TTC549 (cell line): Measurements from ENCODE around the gene TPSD1.
"Not testable (repeated sequence)": the region's sequence is repeated elsewhere in the genome, so short reads cannot be mapped to it uniquely, and the experiment has no call there.

Source experiments
- FAIRE-seq: peaks from 2 replicates; lab custom pipeline; 2012; peaks lifted over from hg19 to GRCh38; lab: Jason Lieb, UNC

Gene TPSD1

DNA sequence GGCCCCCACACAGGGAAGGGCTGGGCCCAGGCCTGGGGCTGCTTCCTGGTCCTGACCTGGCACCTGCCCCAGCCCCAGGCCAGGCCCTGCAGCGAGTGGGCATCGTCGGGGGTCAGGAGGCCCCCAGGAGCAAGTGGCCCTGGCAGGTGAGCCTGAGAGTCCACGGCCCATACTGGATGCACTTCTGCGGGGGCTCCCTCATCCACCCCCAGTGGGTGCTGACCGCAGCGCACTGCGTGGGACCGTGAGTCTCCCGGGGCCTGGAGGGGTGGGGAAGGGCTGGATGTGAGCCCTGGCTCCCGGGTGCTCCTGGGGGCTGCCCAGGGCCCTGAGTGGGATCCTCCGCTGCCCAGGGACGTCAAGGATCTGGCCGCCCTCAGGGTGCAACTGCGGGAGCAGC lies 14.8 kb upstream of the TPSD1 start:
- not testable (repeated sequence) for FAIRE-seq

DNA sequence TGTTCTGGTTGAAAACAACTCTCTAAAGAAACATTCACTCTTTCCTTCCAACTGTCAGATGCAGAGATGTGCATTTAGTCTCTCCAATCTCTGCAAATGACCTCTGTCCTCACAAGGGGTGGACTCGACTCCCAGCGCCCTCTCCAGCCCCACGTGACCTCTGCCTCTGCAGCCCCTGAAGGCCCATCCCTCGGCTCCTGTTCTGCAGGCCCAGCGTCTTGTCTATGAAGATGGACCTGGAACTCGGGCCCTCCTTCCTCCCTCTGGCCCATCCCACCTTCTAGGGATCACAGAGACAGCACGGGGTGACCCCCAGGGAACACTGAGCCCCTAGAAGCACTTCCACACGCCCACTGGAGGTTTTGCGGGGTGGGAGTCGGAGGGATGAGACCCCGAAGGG lies 12.5 kb upstream of the TPSD1 start:
- not testable (repeated sequence) for FAIRE-seq

DNA sequence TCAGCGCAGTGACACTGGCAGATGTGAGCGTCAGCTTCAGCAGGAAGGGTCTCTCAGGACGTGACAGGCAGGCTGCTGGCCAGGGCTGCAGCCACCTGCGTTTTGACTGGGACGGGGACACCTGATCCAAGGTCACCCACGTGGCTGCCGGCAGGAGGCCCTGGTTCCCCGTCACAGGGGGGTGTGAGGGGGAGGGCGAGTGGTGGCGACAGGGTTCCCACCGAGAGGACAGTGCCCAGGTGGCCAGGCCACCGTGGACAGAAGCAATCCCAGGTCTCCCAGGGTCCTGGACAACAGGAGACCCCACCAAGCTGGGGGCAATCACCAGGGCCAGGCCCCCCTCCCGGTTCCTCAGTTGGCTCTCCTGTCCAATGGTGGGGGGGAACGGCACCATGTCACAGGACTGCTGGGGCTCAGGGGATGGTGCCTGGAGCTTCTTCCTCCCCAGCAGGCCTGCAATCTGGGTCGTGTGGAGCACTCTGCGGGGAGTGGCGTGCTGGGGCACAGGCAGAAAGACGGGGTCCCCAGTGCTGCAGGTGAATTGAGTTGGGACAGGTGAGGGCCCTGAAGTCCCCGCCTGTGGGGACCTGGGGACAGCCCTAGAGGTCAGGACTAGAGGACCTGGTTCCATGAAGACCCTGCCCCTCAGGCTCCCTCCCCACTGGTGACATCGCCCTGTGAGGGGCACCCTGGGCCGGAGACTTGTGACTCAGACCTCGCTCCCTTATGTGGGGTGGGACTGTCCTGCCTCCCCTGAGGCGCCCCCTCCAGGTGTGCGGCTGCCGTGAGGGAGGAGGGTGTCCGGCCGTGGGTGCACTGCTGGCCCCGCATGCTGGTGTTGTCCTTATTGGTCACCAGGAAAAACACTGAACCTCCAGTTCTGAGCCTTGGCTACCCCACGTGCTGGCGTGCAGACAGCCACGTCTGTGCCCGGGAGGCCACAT lies 11.7 kb upstream of the TPSD1 start:
- FAIRE-seq = not testable (repeated sequence)

DNA sequence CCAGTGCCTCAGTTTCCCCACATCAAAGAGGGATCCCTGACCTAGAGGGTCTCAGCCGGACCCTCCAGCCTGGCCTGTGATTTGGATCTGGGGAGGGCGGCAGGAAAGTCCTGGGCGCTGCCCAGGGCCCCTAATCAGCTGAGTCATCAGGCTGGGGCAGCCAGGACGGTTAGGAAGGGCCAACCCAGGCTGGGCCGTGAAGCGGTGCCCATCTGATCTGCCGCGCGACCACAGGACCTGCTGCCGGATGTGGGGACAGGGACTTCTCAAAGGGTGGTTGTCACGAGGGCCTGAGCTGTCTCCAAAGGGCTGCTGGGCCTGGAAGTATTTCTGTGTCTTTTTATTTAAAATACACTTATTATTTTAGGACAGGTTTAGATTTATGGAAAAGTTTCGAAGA lies 11.0 kb upstream of the TPSD1 start:
- no peak for FAIRE-seq

DNA sequence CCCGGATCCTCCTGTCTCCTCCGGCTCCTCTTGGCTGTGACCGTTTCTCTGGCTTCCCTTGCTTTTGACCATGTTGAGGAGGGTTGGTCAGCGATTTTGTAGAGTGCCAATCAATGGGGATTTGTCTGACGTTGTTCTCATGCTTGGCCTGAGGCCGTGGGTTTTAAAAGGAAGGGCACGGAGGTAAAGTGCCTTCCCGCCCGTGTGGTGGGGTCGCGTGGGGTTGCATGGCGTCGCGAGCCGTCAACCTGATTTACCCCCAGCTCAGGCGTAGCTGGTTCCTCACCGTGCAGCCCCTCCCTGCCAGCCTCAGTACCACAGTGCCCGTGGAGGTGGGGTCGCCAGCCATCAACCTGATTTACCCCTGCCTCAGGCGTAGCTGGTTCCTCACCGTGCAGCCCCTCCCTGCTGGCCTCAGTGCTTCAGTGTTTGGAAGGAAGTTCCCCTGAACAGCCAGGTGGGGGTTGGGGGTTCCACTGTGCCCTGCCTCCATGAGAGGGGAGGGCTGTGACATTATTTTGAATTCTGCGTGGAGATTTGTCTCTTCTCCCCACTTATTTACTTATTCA lies 10.3 kb upstream of the TPSD1 start:
- no peak for FAIRE-seq

DNA sequence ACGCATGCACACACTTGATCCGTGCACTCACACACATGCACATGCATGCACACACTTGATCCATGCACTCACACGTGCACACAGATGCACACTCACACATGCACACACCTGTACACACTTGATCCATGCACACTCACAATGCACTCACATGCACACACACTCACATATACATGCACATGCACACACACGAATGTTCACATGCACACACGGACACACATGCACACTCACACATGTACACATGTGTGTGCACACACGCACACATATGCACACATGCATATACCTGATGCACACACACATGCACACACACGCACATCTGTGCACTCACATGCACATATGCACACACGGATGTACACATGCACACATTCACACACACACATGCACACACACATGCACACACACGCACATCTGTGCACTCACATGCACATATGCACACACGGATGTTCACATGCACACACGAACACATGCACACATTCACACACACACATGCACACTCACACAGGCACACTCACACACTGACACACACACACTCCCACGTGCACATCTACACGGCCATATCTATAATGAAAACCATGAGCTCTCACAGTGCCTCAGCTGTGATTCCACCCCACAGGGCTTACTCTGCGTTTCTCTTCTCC lies 7.8 kb upstream of the TPSD1 start:
- not testable (repeated sequence) for FAIRE-seq

DNA sequence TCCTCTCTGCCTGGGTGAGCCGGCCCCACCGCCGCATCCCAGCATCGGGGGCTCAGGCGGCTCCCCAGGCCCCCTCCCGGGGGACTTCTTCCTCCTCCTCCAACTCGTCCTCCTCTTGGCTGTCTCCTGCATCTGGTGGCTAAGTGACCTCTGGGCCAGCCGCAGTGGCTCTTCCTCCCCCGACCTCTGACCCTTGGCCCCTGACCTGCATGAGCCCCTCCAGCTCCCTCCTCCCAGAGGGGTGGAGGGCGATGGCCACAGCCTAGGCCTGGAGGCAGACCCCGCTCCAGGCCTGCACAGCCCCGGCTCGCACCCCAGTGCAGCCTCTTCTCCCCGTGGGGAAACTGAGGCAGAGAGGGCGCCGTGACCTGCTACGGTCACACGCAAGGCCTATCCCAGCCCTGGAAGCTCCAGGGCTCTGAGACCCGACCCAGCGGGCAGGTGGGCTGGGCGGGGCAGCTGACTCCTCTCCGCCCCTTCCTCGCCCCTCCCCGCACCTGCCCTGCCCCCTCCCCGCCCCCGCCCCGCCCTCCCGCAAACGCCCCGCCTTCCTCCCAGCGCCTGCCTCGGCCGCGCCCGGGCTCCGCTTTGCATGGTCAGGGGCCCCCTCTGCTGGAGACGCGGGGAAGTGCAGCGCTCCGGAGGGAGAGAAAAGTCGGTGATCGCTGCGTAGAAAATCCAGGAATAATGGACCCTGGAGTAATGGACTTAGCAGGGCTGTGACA lies 6.7 kb upstream of the TPSD1 start:
- not testable (repeated sequence) for FAIRE-seq

DNA sequence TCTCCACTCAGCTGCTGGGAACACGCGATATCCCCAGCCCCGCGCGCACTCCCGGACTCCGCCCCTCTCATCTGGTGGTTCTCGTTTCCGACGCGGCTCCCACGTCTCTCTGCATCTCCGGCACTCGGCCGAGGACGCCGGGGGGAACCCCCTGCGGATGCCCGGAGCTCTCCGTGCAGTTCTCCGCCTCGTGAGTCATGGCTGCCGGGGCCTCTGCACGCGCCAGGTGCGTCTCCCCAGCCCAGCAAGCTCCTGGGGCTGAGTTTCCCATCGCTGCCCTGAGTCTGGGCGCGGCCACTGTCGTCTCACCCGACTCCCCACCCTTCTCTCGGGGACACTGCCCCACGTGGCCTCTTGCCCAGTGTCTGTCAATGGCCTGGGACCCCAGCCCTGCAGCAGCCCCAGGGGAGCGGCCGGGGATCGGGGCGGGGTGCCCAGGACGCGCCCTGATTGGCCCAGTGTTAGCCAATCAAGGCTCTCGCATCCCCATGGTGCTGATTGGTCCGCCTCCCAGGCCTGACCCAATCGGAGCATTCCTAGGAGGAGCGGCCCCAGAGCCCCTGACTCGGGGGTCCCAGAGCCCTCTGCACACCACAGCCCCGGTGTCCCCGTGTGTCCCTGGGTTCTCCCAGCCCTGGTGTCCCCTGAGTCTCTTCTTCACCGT lies 2.0 kb upstream of the TPSD1 start:
- not testable (repeated sequence) for FAIRE-seq

DNA sequence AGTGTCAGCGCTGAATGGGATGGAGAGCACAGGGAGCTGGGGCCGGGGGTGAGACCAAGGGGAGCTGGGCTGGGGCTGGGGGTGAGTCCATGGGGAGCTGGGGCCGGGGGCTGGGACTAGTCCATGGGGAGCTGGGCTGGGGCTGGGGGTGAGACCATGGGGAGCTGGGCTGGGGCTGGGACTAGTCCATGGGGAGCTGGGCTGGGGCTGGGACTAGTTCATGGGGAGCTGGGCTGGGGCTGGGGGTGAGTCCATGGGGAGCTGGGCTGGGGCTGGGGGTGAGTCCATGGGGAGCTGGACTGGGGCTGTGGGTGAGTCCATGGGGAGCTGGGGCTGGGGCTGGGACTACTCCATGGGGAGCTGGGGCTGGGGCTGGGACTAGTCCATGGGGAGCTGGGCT lies 1.0 kb upstream of the TPSD1 start:
- FAIRE-seq = not testable (repeated sequence)

DNA sequence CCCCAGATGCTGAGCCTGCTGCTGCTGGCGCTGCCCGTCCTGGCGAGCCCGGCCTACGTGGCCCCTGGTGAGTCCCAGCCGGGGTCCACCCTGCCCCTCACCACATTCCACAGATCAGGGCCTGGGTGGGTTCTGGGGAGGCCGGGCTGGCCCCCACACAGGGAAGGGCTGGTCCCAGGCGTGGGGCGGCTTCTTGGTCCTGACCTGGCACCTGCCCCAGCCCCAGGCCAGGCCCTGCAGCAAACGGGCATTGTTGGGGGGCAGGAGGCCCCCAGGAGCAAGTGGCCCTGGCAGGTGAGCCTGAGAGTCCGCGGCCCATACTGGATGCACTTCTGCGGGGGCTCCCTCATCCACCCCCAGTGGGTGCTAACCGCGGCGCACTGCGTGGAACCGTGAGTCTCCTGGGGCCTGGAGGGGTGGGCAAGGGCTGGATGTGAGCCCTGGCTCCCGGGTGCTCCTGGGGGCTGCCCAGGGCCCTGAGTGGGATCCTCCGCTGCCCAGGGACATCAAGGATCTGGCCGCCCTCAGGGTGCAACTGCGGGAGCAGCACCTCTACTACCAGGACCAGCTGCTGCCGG lies 516 bp downstream of the TPSD1 start:
- FAIRE-seq = not testable (repeated sequence)

DNA sequence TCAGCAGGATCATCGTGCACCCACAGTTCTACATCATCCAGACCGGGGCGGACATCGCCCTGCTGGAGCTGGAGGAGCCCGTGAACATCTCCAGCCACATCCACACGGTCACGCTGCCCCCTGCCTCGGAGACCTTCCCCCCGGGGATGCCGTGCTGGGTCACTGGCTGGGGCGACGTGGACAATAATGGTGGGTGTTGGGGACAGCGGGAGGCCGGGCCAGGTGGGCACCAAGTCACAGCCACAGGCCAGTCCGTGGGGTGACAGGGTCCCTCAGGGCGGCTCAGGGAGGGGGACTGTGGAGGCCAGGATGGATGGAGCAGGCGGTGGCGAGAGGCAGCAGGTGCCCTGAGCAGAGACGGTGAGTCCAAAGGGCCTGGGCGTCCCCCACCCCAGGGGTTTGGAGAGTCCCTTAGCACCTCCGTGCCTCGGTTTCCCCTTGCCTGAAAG lies 1.0 kb downstream of the TPSD1 start:
- no peak for FAIRE-seq

DNA sequence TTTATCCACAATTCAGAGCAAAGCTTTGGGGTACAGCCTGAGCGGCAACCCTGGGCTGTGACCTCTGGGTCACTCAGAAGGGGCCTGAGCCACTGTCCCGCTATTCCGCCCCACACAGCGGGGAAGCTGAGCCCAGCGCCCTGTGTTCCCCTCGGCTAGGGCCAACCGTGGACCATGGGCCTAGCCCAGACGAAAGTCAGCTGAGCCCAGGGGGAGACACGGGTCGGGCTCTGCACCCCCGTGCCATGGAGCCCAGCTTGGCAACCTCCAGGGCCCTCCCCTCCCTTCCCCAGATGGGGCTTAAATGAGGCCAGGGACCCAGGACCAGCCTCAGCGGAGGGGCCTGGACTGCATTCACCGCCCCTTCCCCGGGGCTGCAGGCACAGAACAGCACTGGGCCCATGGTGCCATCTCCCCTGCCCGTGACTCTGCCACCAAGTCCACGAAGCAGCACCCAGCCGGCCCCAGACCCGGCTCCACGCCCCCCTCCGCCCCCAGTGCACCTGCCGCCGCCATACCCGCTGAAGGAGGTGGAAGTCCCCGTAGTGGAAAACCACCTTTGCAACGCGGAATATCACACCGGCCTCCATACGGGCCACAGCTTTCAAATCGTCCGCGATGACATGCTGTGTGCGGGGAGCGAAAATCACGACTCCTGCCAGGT lies 1.8 kb downstream of the TPSD1 start:
- no peak for FAIRE-seq

DNA sequence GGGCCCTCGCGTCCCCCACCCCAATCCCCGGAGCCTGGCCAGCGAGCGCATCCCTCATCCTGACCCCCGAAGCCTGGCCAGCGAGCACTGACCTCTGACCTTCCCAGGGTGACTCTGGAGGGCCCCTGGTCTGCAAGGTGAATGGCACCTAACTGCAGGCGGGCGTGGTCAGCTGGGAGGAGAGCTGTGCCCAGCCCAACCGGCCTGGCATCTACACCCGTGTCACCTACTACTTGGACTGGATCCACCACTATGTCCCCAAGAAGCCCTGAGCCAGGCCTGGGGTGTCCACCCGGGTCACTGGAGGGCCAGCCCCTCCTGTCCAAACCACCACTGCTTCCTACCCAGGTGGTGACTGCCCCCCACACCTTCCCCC lies 2.3 kb downstream of the TPSD1 start:
- no peak for FAIRE-seq

DNA sequence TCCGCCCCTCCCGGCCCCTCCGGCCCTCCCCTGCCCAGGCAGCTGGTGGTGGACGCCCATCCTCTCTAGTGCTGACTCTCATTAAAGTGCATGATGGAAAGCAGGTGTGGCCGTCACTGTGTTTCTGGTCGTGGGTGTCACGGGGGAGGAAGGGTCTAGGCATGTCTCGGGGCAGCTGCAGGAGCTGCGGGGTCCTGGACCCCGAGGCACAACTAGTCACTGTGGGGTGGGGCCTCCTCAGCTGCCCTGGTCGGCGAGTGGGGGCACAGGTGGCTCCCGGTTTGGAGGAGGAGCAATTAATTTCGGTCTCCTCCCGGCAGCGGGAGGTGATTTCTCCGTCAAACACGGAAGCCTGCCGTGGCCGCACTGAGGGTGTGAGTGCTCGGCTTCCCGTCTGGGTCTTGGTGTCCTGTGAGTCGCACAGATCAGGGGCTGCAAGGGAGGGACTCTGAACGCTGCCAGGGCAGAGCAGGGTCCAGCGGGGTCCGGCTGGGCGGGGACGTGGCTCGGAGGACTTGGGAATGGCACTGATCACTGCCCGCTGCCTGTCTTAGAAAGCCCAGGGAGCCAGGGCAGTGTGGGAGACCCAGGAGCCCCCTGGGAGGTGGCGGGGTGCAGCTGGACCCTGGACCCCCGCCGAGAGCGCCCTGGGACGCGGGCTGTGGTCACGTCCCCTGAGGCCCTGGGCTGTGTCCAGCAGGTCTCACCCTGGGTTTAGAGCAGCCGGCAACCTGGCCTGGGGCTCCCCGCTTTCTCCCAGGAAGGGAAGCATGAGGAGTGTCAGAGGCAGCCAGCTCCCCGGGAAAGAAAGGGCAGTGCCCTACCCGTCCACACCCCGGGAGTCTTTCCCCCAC lies 3.3 kb downstream of the TPSD1 start:
- no peak for FAIRE-seq

DNA sequence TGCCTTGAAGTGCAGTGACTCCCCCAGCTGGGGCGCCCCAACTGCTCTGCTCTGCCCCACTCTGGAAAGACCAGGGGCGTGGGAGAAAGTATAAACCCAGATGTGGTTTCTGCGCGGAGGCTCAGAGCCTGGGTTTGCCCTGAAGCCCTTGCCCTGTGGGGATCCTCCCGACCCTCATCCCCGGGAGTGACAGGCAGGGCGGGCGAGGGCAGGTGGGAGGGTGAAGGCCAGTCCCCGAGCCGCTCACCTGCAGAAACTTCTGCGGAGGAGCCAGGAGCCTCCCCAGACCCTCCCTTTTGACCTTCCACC lies 3.8 kb downstream of the TPSD1 start:
- FAIRE-seq = no peak

DNA sequence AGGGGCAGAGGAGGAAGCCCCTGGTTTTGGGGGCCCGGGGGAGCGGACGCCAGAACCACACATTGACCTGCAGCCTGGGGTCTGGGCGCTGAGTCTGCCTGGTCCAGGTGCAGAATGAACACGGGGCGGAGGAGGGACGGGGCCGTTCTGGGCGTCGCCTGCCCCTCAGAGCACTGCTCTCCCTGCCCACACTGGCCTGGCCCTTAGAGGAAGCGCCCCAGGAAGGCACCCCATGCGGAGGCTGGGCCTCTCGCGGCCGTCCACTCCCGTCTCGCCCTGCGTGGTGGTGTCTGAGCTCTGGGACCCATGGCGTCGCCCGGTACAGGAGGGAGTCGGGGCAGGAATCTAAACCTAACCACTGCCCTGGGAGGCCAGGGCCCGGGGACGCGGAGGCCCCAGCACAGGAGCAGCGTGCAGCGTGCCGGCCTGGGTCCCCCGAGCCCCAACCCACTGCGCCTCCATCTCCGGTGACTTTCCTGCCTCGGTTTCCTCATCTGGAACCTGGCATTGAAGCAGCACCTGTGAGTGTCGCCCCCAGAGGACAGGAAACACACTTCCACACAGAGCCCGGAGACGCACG lies 4.3 kb downstream of the TPSD1 start:
- FAIRE-seq = no peak

DNA sequence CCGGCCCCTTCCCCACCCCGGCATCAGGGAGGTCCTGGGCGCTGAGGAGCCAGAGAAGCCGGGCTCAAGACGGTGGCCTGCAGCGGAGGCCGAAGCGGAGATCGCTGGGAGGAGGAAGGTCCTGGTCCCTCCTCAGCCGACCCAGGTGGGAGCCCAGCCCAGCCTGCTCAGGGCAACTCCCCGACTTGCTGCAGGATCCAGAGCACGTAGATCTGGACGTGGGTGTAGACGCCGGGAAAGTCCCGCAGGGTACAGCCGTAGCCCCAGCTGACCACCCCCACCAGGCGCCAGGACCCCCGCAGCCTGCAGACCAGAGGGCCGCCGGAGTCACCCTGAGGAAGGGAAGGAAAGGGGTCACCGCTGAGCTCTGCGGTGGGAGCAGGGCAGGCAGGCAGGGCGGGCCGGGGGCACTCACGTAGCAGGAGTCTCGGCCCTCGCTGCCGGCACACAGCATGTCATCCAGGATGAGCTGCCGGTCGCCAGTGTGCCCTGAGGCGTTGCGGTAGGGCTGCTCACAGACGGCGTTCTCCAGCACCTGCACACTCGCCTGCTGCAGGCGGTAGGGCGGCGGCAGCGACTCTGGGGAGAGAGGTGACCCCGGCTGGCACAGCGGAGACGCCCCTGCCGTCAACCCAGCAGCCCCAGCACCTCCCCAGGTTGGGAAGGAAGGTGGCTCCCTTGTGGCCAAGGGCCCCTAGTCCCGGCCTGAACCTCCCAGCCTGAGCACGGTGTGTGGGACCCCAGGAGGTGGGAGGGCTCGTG lies 5.4 kb downstream of the TPSD1 start:
- FAIRE-seq = no peak

DNA sequence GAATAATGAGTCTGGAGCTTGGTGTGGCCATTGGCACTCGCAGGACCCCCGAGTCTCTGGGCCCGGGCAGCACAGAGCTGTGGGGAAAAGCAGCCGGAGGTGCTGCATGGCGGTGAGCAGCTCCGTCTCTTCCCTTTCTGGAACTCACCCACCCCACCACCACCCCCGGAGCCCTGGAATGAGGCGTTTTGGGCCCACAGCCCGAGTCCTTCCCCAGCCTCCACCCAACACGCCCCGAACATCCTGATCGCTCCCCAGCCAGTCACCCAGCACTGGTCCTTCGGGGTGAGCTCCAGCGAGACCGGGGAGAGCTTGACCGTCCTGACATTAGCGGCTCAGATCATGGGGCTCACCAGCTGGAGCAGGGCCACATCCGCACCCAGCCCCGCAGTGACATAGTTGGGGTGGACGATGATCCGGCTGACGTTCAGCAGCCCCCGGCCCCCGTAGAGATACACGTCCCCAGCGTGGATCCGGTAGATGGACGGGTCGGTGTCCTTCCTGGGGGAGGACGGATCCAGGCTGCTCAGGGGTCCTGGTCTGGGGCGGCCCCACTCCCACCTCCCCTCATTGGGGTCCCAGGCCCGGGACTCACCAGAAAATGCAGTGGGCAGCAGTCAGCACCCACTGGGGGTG lies 6.5 kb downstream of the TPSD1 start:
- no peak for FAIRE-seq

DNA sequence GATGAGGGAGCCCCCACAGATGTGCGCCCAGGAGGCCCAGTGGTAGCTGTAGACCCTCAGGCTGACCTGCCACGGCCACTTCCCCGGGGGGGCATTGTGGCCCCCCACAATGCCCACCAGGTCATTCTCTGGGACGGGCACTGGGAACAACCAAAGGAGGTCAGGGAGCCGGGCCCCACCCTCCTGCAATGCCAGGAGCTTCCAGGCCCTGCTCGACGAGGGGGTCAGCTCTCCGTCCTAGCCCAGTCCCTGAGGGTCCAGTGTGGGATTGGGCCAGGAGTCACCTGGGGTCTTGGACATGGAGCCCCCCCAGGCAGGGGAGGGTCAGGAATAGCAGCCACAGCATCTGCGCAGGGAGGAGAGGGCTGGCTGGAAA lies 7.0 kb downstream of the TPSD1 start:
- FAIRE-seq = no peak
